ENCODE measurements around the gene COL21A1. TPM values are rescaled to one million over a fixed set of nuclear protein-coding genes. Genes with fewer than 3 reads are reported as not detected.

Gene COL21A1
- total RNA-seq, 1 experiment from 2014 or later = 1.8 TPM

DNA sequence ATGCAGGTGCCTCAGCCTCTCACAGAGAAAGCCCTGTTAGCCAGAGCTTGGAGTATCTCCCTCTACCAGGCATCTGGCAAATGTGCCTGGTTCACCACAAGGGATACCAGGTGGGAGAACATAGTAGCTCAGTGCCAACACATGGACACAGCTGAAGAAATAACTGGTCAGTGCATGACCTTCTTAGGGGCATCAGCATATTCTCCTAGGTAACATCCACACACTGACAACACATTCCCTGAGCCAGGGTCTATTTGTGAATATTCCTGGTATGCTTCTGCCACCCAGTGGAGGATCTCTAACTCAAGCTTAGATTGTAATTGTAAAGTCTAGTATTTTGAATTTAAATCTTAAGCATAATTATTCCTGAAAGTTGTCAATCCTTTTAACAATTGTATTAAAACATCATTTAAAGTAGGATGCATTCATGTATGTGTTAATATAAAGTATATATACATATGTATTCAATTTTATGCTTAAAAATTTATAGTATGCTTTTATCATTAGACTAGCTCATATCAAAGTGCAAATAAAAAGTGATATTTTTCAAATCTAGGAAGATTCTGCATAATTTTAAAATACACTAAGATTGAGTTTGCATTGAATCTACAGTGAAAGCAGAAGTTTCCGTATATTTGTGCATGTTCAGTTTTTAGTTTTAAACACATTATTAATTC is 45.3 kb upstream of the COL21A1 start:
- H3K4me1 ChIP-seq (ENCODE audit: insufficient read depth, low read length) = no peaks in the 10 kb centered on the region
- H3K4me1 Mint-ChIP-seq = peaks cover 3% of the 10 kb centered on the region in 2 experiments; a peak in 3 of 4 replicates
- H3K18ac ChIP-seq (ENCODE audit: insufficient read length, low read depth, low read length) = no peak overlapping the region
- H2BK12ac ChIP-seq (ENCODE audit: insufficient read length, low read depth, low read length) = no peak overlapping the region
- H3K23ac ChIP-seq (ENCODE audit: insufficient read length, low read depth, low read length) = no peak overlapping the region
- no peaks in the 10 kb centered on the region for H4K20me1 ChIP-seq (ENCODE audit: control insufficient read depth, insufficient read depth, insufficient read length)
- no peaks in the 10 kb centered on the region for H3K27me3 Mint-ChIP-seq (ENCODE audit: low read depth)
- no peaks in the 10 kb centered on the region for H3K27me3 ChIP-seq (ENCODE audit: insufficient read depth, low read length)
- H4K5ac ChIP-seq (ENCODE audit: insufficient read length, low read depth, low read length) = no peak overlapping the region
- H3K56ac ChIP-seq (ENCODE audit: insufficient read length, low read depth, low read length) = no peak overlapping the region
- H2BK20ac ChIP-seq (ENCODE audit: low read depth, low read length, poor library complexity, severe bottlenecking) = no peak overlapping the region
- no peak overlapping the region for H3K4me3 Mint-ChIP-seq
- H3K36me3 Mint-ChIP-seq (ENCODE audit: insufficient read depth in 1 of 3, low read depth in 3 of 3) = no peaks in the 10 kb centered on the region
- TF ChIP-seq, protein P1, sequence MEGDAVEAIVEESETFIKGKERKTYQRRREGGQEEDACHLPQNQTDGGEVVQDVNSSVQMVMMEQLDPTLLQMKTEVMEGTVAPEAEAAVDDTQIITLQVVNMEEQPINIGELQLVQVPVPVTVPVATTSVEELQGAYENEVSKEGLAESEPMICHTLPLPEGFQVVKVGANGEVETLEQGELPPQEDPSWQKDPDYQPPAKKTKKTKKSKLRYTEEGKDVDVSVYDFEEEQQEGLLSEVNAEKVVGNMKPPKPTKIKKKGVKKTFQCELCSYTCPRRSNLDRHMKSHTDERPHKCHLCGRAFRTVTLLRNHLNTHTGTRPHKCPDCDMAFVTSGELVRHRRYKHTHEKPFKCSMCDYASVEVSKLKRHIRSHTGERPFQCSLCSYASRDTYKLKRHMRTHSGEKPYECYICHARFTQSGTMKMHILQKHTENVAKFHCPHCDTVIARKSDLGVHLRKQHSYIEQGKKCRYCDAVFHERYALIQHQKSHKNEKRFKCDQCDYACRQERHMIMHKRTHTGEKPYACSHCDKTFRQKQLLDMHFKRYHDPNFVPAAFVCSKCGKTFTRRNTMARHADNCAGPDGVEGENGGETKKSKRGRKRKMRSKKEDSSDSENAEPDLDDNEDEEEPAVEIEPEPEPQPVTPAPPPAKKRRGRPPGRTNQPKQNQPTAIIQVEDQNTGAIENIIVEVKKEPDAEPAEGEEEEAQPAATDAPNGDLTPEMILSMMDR (conservative IDR thresholded peaks at IDR 0.05) = peak; percentile 85
- H2BK120ac ChIP-seq (ENCODE audit: low read depth, low read length, poor library complexity, severe bottlenecking) = no peak overlapping the region
- H4K8ac ChIP-seq (replicated peaks; ENCODE audit: insufficient read length, low read depth, low read length) = no peak overlapping the region
- no peak overlapping the region for H2AFZ ChIP-seq (ENCODE audit: low read length)
- WGBS (ENCODE audit: extremely low coverage, insufficient read length, low lambda C conversion rate) = no CpG with 5 or more reads among the region's 1 CpG
- no peaks in the 10 kb centered on the region for H3K9me3 Mint-ChIP-seq
- H2BK15ac ChIP-seq (ENCODE audit: low read depth, low read length) = no peak overlapping the region
- H3K4ac ChIP-seq (ENCODE audit: low read depth, low read length) = no peak overlapping the region
- H3K4me2 ChIP-seq (ENCODE audit: insufficient read depth, insufficient read length, low read length) = no peak overlapping the region
- H3K23me2 ChIP-seq (ENCODE audit: insufficient read length, low read depth, low read length, poor library complexity, severe bottlenecking) = no peaks in the 10 kb centered on the region
- peak overlapping the region in 2 of 3 experiments; percentile 39 to 85; a peak in 2 of 7 replicates for H3K27ac Mint-ChIP-seq
- no peak overlapping the region for H4K91ac ChIP-seq (ENCODE audit: insufficient read length, low read depth, low read length)
- no peak overlapping the region for H3K9ac ChIP-seq (ENCODE audit: extremely low read depth, insufficient read length, low read length)
- H3K79me1 ChIP-seq (ENCODE audit: insufficient read depth, low read depth, low read length, poor library complexity, severe bottlenecking) = no peaks in the 10 kb centered on the region
- DNase-seq = peak; percentile 52
- H2AK5ac ChIP-seq (ENCODE audit: insufficient read length, low read length) = no peak overlapping the region
- H3K9me3 ChIP-seq (ENCODE audit: control insufficient read depth, low read depth, low read length) = no peaks in the 10 kb centered on the region
- H3K27ac ChIP-seq (ENCODE audit: insufficient read length, low read depth, low read length) = no peak overlapping the region
- no peak overlapping the region for H2BK5ac ChIP-seq (ENCODE audit: insufficient read length, low read length)
- no peak overlapping the region for H3T11ph ChIP-seq (ENCODE audit: low read length)
- no peak overlapping the region for H3K14ac ChIP-seq (ENCODE audit: insufficient read depth, low read length)
- no peaks in the 10 kb centered on the region for H3K79me2 ChIP-seq (ENCODE audit: insufficient read depth, low read length)
